ENCODE measurements around the gene NTM. TPM values are rescaled to one million over a fixed set of nuclear protein-coding genes. Genes with fewer than 3 reads are reported as not detected.
A peak's percentile ranks its signal among the peaks of the same experiment; 100 is the strongest.

NTM gene
- total and polyA plus RNA-seq, 2 experiments from 2014 or later = 25.9 to 49.0 TPM

DNA sequence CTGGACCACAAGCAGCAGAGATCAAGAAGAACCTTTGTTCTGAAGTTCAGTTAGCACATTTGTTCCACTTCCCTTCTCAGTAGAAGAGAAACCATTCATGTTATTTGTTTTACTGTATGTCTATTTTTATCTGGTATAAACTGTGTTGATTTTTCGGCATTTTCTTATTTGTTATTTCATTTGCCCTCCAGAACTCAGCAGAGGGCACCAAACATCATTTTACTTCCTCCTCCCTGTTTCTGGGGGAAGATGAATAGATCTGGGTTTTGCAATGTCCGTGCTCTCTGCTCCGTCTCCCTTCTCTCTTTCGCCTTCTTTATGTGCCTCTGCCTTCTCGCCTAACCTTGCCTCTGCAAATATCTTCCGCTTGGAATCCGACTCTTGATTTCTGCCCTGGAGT, 366.9 kb downstream of the NTM start:
- WGBS, 2 experiments (ENCODE audit: low coverage in 1 of 2, low lambda C conversion rate in 2 of 2, missing lambda C conversion rate in 2 of 2) = 33 to 41% methylated on average over 7 of the region's 7 CpGs
- Histone ChIP-seq H3K9me2 (ENCODE audit: insufficient read depth) (no peaks in the 10 kb centered on the region), H3K9ac (no peak overlapping the region), H3K27me3 (replicated peaks; ENCODE audit: insufficient read depth) (no peaks in the 10 kb centered on the region), H3K4me1 (ENCODE audit: insufficient read depth) (peaks cover 4% of the 10 kb centered on the region), H3K4me2 (ENCODE audit: unreplicated experiment) (peak overlapping the region; percentile 33), H3F3A (ENCODE audit: insufficient read depth) (peaks cover 4% of the 10 kb centered on the region; the same call in 1 of the 2 replicates), H2AFZ (peak overlapping the region; percentile 58), H3K4me3 (no peak overlapping the region), H4K20me1 (ENCODE audit: insufficient read depth) (no peaks in the 10 kb centered on the region), H3K9me3 (ENCODE audit: low read depth) (no peaks in the 10 kb centered on the region), H3K27ac (no peak overlapping the region), H3K36me3 (ENCODE audit: low read depth) (no peaks in the 10 kb centered on the region), H3K79me2 (ENCODE audit: insufficient read depth) (no peaks in the 10 kb centered on the region)
- in situ Hi-C loops (cut with MboI) = loop anchor here (10.0 kb wide), 1 partner anchor 387 kb away; no protein-coding TSS in a partner anchor
- DNase-seq = peak; percentile 70
- no peak for TF ChIP-seq EZH2phosphoT487 (IDR thresholded peaks at IDR 0.05; ENCODE audit: insufficient read depth, low read depth)
- no peak for TF ChIP-seq EZH2 (IDR thresholded peaks at IDR 0.05; ENCODE audit: insufficient read depth, poor library complexity, severe bottlenecking)

DNA sequence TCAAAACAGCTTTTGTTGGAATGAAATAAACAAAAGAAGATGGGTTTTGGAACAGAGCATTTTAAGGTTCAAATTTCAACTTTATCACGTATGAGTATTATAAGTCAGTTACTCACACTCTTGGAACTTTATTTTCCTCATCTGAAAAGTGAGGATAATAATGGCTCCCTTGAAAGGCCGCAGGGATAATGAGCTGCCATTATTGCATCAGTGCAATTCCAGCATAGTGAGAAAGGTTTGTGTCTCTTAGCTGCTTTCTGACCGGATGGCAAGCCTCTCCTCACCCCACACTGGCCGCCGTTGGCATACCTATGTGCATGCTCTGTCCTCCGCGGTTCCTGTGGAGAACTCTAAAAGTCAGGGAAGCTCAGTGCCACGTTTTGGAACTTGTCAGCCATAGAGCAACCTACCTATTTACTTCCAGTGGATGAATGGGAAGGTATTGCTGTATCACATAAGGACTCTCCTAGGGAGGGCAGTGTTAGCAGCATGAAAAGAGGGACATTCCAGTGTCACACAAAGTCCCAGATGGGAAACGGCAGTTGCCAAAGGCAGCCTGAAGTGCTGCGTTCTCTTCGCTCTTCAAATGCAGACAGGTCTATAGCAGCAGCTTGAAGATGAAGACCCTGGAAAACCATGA, 368.9 kb downstream of the NTM start:
- Histone ChIP-seq H3K4me3 (no peak overlapping the region), H4K20me1 (ENCODE audit: insufficient read depth) (no peaks in the 10 kb centered on the region), H3F3A (ENCODE audit: insufficient read depth) (peaks cover 4% of the 10 kb centered on the region), H3K4me1 (ENCODE audit: insufficient read depth) (peaks cover 14% of the 10 kb centered on the region), H3K79me2 (ENCODE audit: insufficient read depth) (no peaks in the 10 kb centered on the region), H3K9ac (no peak overlapping the region), H3K4me2 (ENCODE audit: unreplicated experiment) (no peak overlapping the region), H3K9me2 (ENCODE audit: insufficient read depth) (no peaks in the 10 kb centered on the region), H3K27me3 (replicated peaks; ENCODE audit: insufficient read depth) (no peaks in the 10 kb centered on the region), H3K27ac (no peak overlapping the region), H2AFZ (no peak overlapping the region), H3K36me3 (ENCODE audit: low read depth) (no peaks in the 10 kb centered on the region), H3K9me3 (ENCODE audit: low read depth) (no peaks in the 10 kb centered on the region)
- no peak for DNase-seq
- no peak for TF ChIP-seq EZH2phosphoT487 (IDR thresholded peaks at IDR 0.05; ENCODE audit: insufficient read depth, low read depth)
- no peak for TF ChIP-seq EZH2 (IDR thresholded peaks at IDR 0.05; ENCODE audit: insufficient read depth, poor library complexity, severe bottlenecking)
- 81 to 83% methylated on average over 11 of the region's 11 CpGs for WGBS, 2 experiments (ENCODE audit: low coverage in 1 of 2, low lambda C conversion rate in 2 of 2, missing lambda C conversion rate in 2 of 2)
- in situ Hi-C loops (cut with MboI) = loop anchor here (10.0 kb wide), 1 partner anchor 385 kb away; no protein-coding TSS in a partner anchor

DNA sequence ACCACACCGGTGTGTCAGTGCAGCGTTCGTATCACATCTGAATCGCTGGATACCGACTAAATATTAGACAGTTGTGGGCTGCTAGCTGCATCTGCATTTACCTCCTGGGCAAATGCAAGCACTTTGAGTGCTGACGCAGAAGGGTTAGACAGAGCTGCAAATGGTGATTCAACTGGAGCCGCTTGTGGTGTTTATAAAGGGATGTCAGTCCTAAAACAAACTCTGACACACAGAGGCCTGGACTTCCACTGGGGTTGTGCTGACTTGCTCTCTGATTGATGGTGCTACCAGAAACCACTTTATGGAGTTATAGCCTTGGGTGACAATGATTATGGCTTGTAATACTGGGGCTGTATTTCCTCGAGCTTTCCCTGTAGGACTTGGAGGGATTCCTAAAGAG, 374.4 kb downstream of the NTM start:
- peaks cover 35% of the 10 kb centered on the region for H3F3A ChIP-seq (ENCODE audit: insufficient read depth)
- WGBS, 2 experiments (ENCODE audit: low coverage in 1 of 2, low lambda C conversion rate in 2 of 2, missing lambda C conversion rate in 2 of 2) = 50 to 54% methylated on average over 8 of the region's 8 CpGs
- peak overlapping the region; percentile 84 for H3K27ac ChIP-seq

DNA sequence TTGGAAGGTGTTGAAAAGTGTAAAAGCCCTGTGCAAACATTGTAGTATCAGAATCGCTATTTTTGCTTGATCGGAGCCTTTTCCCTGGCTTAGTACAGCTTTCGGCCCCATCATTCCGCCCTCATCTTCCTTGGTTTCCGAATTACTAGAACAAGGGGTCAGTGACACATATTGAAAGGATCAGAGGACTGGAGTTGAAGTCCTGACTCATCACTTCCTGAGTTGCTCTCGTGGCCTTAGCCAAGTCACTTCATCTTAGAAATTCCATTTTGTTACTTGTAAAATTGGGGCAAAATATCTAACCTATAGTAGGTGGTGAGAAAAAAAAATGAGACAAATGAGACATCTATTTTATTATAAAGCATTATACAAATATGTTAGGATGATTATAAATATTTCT, 375.0 kb downstream of the NTM start:
- peak overlapping the region; percentile 78 for H3K4me2 ChIP-seq (ENCODE audit: unreplicated experiment)
- H3K4me3 ChIP-seq = peak overlapping the region; percentile 42
- peak overlapping the region; percentile 57 for H3K9ac ChIP-seq
- H3K9me2 ChIP-seq (ENCODE audit: insufficient read depth) = no peaks in the 10 kb centered on the region
- no peak for TF ChIP-seq EZH2 (IDR thresholded peaks at IDR 0.05; ENCODE audit: insufficient read depth, poor library complexity, severe bottlenecking)
- no peak for TF ChIP-seq EZH2phosphoT487 (IDR thresholded peaks at IDR 0.05; ENCODE audit: insufficient read depth, low read depth)
- peaks cover 40% of the 10 kb centered on the region for H3F3A ChIP-seq (ENCODE audit: insufficient read depth)
- H3K4me1 ChIP-seq (ENCODE audit: insufficient read depth) = peaks cover 60% of the 10 kb centered on the region
- no peaks in the 10 kb centered on the region for H3K79me2 ChIP-seq (ENCODE audit: insufficient read depth)
- H3K27ac ChIP-seq = peak overlapping the region; percentile 84
- H3K9me3 ChIP-seq (ENCODE audit: low read depth) = no peaks in the 10 kb centered on the region
- peak; percentile 92 for DNase-seq
- 20 to 24% methylated on average over 6 of the region's 6 CpGs for WGBS, 2 experiments (ENCODE audit: low coverage in 1 of 2, low lambda C conversion rate in 2 of 2, missing lambda C conversion rate in 2 of 2)
- no peaks in the 10 kb centered on the region for H3K27me3 ChIP-seq (replicated peaks; ENCODE audit: insufficient read depth)
- in situ Hi-C loops (cut with MboI) = no loop called here
- H2AFZ ChIP-seq = no peak overlapping the region; the same call in 1 of the 2 replicates
- H4K20me1 ChIP-seq (ENCODE audit: insufficient read depth) = no peaks in the 10 kb centered on the region
- no peaks in the 10 kb centered on the region for H3K36me3 ChIP-seq (ENCODE audit: low read depth)

More for the DNA sequence above, 374.4 kb downstream of the NTM start:
- Histone ChIP-seq H3K9me3 (ENCODE audit: low read depth) (no peaks in the 10 kb centered on the region), H3K27me3 (replicated peaks; ENCODE audit: insufficient read depth) (no peaks in the 10 kb centered on the region), H3K36me3 (ENCODE audit: low read depth) (no peaks in the 10 kb centered on the region), H3K9me2 (ENCODE audit: insufficient read depth) (no peaks in the 10 kb centered on the region), H3K79me2 (ENCODE audit: insufficient read depth) (no peaks in the 10 kb centered on the region), H3K4me2 (ENCODE audit: unreplicated experiment) (peak overlapping the region; percentile 78), H4K20me1 (ENCODE audit: insufficient read depth) (no peaks in the 10 kb centered on the region), H3K4me1 (ENCODE audit: insufficient read depth) (peaks cover 54% of the 10 kb centered on the region), H2AFZ (no peak overlapping the region; the same call in 1 of the 2 replicates), H3K9ac (peak overlapping the region; percentile 57), H3K4me3 (peak overlapping the region; percentile 42)
- in situ Hi-C loops (cut with MboI) = no loop called here
- TF ChIP-seq EZH2 (IDR thresholded peaks at IDR 0.05; ENCODE audit: insufficient read depth, poor library complexity, severe bottlenecking) = no peak
- TF ChIP-seq EZH2phosphoT487 (IDR thresholded peaks at IDR 0.05; ENCODE audit: insufficient read depth, low read depth) = no peak
- peak; percentile 83 for DNase-seq

Measured in GM23248 (cell line).